Peyer's patch (tissue), 4 donors: ENCODE data around the gene TTC21A. TPM values are rescaled to one million over a fixed set of nuclear protein-coding genes. Genes with fewer than 3 reads are reported as not detected.

Experiments used
- DNase-seq, 3 donors: peaks; one replicate each; pipeline ENCODE4 v3.0.0-alpha.2; 2017 to 2019
- H3K27ac ChIP-seq, 4 donors: fragments of 200-600 bp; sonication (generic); one replicate each; pipeline ENCODE4 v1.5.1; 2016 to 2019
- H3K27me3 ChIP-seq, 2 donors: fragments of 200-600 bp; sonication (generic); one replicate each; pipeline ENCODE4 v1.5.1; 2019
- H3K36me3 ChIP-seq, 3 donors: fragments of 200-600 bp; sonication (generic); one replicate each; pipeline ENCODE4 v1.5.1; 2016 to 2019
- H3K4me1 ChIP-seq, 4 donors: fragments of 200-600 bp; sonication (generic); one replicate each; pipeline ENCODE4 v1.5.1; 2016 to 2019
- H3K4me3 ChIP-seq, 4 donors: fragments of 200-600 bp; sonication (generic); 1 replicate in 3 of 4; 2 replicates in 1 of 4; pipeline ENCODE4 v1.5.1; 2016 to 2019; ENCODE audit warnings: mild to moderate bottlenecking in 1 of 4
- H3K9me3 ChIP-seq, 4 donors: fragments of 200-600 bp; sonication (generic); one replicate each; pipeline ENCODE4 v1.5.1; 2016 to 2019; ENCODE audit warnings: mild to moderate bottlenecking in 1 of 4
- POLR2A ChIP-seq, 2 donors: fragments of 450-650 bp; IDR thresholded peaks; one replicate each; pipeline ENCODE4 v1.5.1; 2017; ENCODE audit warnings: antibody characterized with exemption in 2 of 2, mild to moderate bottlenecking in 2 of 2, moderate library complexity in 2 of 2
- total RNA-seq, 4 donors: library from RNA; depleted of rRNA; stranded (reverse); fragments of >200 nt; gene quantifications; one replicate each; pipeline ENCODE4 v1.1.0, GENCODE V29; 2016
- TF ChIP-seq, protein P1 (sequence below), 6 experiments: fragments of 450-650 bp in 4 of 6; fragments of 200-600 bp in 2 of 6; sonication (generic) in 1 of 6; IDR thresholded peaks; one replicate each; pipeline ENCODE4 v1.5.1; 2017 to 2019; ENCODE audit warnings: antibody characterized with exemption in 6 of 6, mild to moderate bottlenecking in 3 of 6, moderate library complexity in 1 of 6

Gene TTC21A
- total RNA-seq, 4 donors from 2014 or later, result 8.4 to 41.3 (median 19.1) TPM

DNA sequence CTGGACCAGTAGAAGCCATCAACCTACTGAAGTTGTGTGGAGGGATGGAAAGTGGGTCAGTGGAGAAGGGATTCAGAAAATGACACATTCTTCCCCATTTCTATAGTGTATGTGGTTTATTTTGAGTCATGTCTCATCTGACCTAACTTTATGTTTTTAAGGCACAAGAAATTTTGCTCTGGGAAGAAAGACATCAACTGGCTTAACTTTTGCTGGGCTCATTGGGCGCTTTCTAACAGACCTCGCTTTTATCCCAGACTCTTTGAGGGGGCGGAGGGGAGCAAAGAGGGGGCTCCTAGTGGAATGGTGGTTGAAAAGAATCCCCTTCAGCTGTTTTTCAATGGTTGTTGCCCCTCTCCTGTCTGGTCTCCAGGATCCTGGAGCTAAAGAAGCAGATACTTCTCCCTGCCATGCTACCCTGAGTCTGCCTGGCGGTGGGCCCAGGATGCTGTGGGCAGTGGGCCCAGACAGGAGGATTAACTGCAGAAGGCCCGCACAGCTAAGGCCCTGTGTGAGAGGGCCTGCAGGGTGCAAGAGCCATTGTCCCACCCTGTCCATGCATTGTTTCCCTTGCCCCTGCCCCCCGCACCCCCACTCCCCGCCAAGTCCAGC lies 31.4 kb downstream of the TTC21A start:
- peak in 1 of 3 donors; percentile 44 for DNase-seq
- peaks cover 0 to 28% (median 0%) of the 10 kb centered on the region in 3 donors for H3K36me3 ChIP-seq
- peaks cover 0 to 30% (median 14%) of the 10 kb centered on the region in 4 donors for H3K4me1 ChIP-seq
- H3K27me3 ChIP-seq, result no peaks in the 10 kb centered on the region
- H3K4me3 ChIP-seq, result no peak overlapping the region
- H3K9me3 ChIP-seq, result no peaks in the 10 kb centered on the region
- no peak for TF ChIP-seq POLR2A (IDR thresholded peaks at IDR 0.05)
- TF ChIP-seq, protein P1, sequence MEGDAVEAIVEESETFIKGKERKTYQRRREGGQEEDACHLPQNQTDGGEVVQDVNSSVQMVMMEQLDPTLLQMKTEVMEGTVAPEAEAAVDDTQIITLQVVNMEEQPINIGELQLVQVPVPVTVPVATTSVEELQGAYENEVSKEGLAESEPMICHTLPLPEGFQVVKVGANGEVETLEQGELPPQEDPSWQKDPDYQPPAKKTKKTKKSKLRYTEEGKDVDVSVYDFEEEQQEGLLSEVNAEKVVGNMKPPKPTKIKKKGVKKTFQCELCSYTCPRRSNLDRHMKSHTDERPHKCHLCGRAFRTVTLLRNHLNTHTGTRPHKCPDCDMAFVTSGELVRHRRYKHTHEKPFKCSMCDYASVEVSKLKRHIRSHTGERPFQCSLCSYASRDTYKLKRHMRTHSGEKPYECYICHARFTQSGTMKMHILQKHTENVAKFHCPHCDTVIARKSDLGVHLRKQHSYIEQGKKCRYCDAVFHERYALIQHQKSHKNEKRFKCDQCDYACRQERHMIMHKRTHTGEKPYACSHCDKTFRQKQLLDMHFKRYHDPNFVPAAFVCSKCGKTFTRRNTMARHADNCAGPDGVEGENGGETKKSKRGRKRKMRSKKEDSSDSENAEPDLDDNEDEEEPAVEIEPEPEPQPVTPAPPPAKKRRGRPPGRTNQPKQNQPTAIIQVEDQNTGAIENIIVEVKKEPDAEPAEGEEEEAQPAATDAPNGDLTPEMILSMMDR (IDR thresholded peaks at IDR 0.05), result no peak
- H3K27ac ChIP-seq, result no peak overlapping the region

- H3K4me1 ChIP-seq, result peaks cover 0 to 30% (median 14%) of the 10 kb centered on the region in 4 donors
- peaks cover 0 to 33% (median 0%) of the 10 kb centered on the region in 3 donors for H3K36me3 ChIP-seq
- DNase-seq, result peak in 1 of 3 donors; percentile 23
- TF ChIP-seq POLR2A (IDR thresholded peaks at IDR 0.05), result no peak
- TF ChIP-seq, protein P1 (IDR thresholded peaks at IDR 0.05), result no peak
- H3K27me3 ChIP-seq, result no peaks in the 10 kb centered on the region
- no peak overlapping the region for H3K27ac ChIP-seq
- H3K4me3 ChIP-seq, result no peak overlapping the region
- no peaks in the 10 kb centered on the region for H3K9me3 ChIP-seq
Observed at GRCh38 chr3:39139442-39139841, 32.0 kb downstream of the TTC21A start.

DNA sequence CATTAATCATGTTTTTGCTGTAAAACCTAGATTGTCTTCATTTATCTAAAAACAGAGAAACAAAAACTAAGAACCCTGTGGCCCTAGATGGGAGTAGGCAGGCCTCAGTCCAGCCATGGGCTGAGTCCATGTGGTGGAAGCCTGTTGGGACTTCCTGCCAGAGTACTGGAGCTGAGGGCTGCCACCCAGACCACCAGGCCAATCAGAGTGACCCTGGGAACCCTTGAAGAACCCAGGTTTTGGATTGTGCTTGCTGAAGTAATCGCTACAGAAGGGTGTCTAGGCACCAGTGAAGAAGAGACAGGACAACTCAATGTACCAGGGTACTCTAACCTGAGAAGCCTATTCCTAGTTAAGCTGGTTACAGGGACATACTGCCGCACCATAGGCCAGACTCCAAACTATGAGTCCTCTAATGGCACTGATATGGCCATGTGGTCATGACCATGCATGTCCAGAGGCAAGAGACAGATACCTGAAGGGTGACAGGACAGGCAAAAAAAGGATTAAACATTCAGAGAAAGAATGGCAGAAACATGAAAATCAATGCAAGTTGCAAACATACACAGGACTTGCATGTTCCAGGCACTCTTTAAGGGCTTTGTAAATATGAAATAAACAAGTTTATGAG lies 33.0 kb downstream of the TTC21A start:
- peak in 1 of 3 donors; percentile 38 for DNase-seq
- Histone ChIP-seq H3K36me3 (peaks cover 0 to 43% (median 0%) of the 10 kb centered on the region in 3 donors), H3K27ac (peak overlapping the region; percentile 4 to 93 (median 76)), H3K4me1 (peaks cover 0 to 30% (median 14%) of the 10 kb centered on the region in 4 donors), H3K9me3 (no peaks in the 10 kb centered on the region), H3K27me3 (no peaks in the 10 kb centered on the region), H3K4me3 (no peak overlapping the region)
- TF ChIP-seq POLR2A (IDR thresholded peaks at IDR 0.05), result no peak
- TF ChIP-seq, protein P1 (IDR thresholded peaks at IDR 0.05), result no peak

DNA sequence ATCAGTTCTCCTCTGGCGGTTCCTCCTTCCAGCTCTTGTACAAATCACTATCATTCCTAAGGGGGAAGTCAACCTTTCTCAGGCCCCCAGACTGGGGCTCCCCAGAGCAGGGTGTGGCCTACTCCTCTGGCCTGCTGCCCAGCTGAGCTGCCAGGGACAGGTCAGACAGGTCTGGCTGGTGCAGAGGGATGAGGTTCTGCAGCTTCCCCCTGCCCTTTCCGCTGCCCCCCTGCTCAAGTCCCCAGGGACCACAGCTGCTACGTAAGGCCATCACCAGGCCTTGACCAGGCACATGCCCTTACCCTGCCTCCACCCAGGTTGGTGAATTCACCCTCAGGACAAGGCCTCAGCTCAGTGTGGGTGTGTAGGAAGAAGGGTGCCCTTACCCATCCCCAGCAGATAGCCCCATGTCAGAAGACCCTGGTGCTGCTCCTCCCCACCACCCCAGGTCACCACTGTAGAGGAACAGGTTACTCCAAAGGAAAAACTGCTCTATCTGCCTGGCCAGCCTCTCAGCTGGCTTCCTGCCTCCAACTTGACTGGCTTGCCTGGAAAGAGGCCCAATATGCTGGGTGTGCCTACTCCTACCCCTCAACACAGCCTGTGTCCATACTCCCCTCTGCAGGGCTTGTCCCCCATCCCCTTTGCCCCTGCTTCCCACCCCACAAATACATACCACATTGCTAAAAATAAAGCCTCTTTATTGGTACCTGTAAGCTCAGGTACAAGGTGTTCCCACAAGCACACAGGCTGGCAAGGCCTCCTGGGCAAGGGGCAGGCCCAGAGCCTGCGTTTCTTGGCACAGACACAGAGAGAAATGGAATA lies 33.9 kb downstream of the TTC21A start:
- H3K27ac ChIP-seq, result peak overlapping the region; percentile 35 to 93 (median 76)
- H3K4me1 ChIP-seq, result peaks cover 2 to 39% (median 18%) of the 10 kb centered on the region in 4 donors
- no peaks in the 10 kb centered on the region for H3K9me3 ChIP-seq
- TF ChIP-seq, protein P1 (IDR thresholded peaks at IDR 0.05), result no peak
- TF ChIP-seq POLR2A (IDR thresholded peaks at IDR 0.05), result peak in 1 of 2 donors; percentile 30
- peaks cover 0 to 52% (median 0%) of the 10 kb centered on the region in 3 donors for H3K36me3 ChIP-seq
- DNase-seq, result peak; percentile 28 to 83 (median 83)
- H3K27me3 ChIP-seq, result no peaks in the 10 kb centered on the region
- no peak overlapping the region for H3K4me3 ChIP-seq

- Histone ChIP-seq H3K9me3 (no peaks in the 10 kb centered on the region), H3K27ac (peak overlapping the region; percentile 35 to 93 (median 76)), H3K27me3 (no peaks in the 10 kb centered on the region), H3K4me1 (peaks cover 5 to 46% (median 24%) of the 10 kb centered on the region in 4 donors), H3K36me3 (peaks cover 0 to 55% (median 0%) of the 10 kb centered on the region in 3 donors), H3K4me3 (no peak overlapping the region)
- peak in 2 of 3 donors; percentile 80 to 86 for DNase-seq
- peak in 1 of 2 donors; percentile 48 for TF ChIP-seq POLR2A (IDR thresholded peaks at IDR 0.05)
- TF ChIP-seq, protein P1 (IDR thresholded peaks at IDR 0.05), result no peak
Observed at GRCh38 chr3:39142067-39142466, 34.6 kb downstream of the TTC21A start.
